Ishikawa (cell line): ENCODE results near the gene ABHD12.

Experiments
- CEBPB ChIP-seq: IDR thresholded peaks from 2 replicates; pipeline ENCODE4 v1.6.1; 2012
- EGR1 ChIP-seq: IDR thresholded peaks from 2 replicates; pipeline ENCODE4 v1.6.1; 2012
- EP300 ChIP-seq: IDR thresholded peaks from 2 replicates; pipeline ENCODE4 v1.6.1; 2012; ENCODE audit warnings: borderline replicate concordance
- MAX ChIP-seq: IDR thresholded peaks from 2 replicates; pipeline ENCODE4 v1.6.1; 2012
- NFIC ChIP-seq: IDR thresholded peaks from 2 replicates; pipeline ENCODE4 v1.6.1; 2012
- RAD21 ChIP-seq: IDR thresholded peaks from 2 replicates; pipeline ENCODE4 v1.6.1; 2012; ENCODE audit warnings: low read depth
- REST ChIP-seq: IDR thresholded peaks from 2 replicates; pipeline ENCODE4 v1.6.1; 2012; ENCODE audit warnings: low read depth, mild to moderate bottlenecking
- TAF1 ChIP-seq: IDR thresholded peaks from 2 replicates; pipeline ENCODE4 v1.6.1; 2012; ENCODE audit warnings: low read depth, mild to moderate bottlenecking
- YY1 ChIP-seq: IDR thresholded peaks from 2 replicates; pipeline ENCODE4 v1.6.1; 2012; ENCODE audit warnings: low read depth
- ZBTB7A ChIP-seq: IDR thresholded peaks from 2 replicates; pipeline ENCODE4 v1.6.1; 2012; ENCODE audit warnings: low read depth
- TF ChIP-seq, protein P1 (sequence below): IDR thresholded peaks from 2 replicates; pipeline ENCODE4 v1.6.1; 2012

DNA sequence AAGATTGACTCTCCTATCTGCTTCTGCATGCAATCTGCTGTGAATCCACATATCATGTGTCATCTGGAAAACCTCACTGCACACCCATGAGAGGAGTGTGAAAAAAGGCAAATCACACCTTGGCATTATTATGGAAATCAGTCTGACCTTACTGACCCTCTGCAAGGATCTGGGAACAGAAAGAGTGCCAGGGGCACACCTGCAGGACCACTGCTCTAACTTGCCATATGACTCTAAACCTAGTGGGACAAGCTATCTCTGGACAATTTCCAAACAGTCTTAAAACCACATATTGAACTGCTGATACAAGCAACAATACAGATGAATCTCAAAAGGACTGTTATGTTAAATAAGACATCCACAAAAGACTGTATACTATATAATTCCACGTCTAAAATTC, 50.3 kb downstream of the ABHD12 start:
- TF ChIP-seq EP300: no peak
- TF ChIP-seq, protein P1, sequence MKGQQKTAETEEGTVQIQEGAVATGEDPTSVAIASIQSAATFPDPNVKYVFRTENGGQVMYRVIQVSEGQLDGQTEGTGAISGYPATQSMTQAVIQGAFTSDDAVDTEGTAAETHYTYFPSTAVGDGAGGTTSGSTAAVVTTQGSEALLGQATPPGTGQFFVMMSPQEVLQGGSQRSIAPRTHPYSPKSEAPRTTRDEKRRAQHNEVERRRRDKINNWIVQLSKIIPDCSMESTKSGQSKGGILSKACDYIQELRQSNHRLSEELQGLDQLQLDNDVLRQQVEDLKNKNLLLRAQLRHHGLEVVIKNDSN: no peak
- no peak for TF ChIP-seq REST
- no peak for TF ChIP-seq YY1
- TF ChIP-seq NFIC: no peak
- no peak for TF ChIP-seq EGR1
- TF ChIP-seq RAD21: no peak
- no peak for TF ChIP-seq TAF1
- no peak for TF ChIP-seq MAX
- no peak for TF ChIP-seq CEBPB
- no peak for TF ChIP-seq ZBTB7A
